ENCODE results near the gene TESK2.

TESK2 gene

GRCh38 chr1:45488666-45489377 lies 2.1 kb downstream of the TESK2 start:
- no peak for TF ChIP-seq EZH2phosphoT487 (IDR thresholded peaks at IDR 0.05; ENCODE audit: borderline replicate concordance)
- TF ChIP-seq CTCF (conservative IDR thresholded peaks at IDR 0.05; ENCODE audit: low read length), result no peak
- Histone ChIP-seq H2AFZ (ENCODE audit: low read length) (no peak overlapping the region), H3K79me2 (ENCODE audit: insufficient read depth, low read length) (peaks cover 16% of the 10 kb centered on the region), H3F3A (ENCODE audit: low read depth) (no peaks in the 10 kb centered on the region), H3K9me3 (ENCODE audit: insufficient read depth, low read depth, low read length) (no peaks in the 10 kb centered on the region), H3K4me2 (ENCODE audit: low read depth, low read length, poor library complexity, severe bottlenecking) (peak overlapping the region; percentile 94), H3K9ac (ENCODE audit: low read depth, low read length, poor library complexity, severe bottlenecking) (peak overlapping the region; percentile 83), H3K4me1 (ENCODE audit: insufficient read depth, low read length, poor library complexity, severe bottlenecking) (peaks cover 24% of the 10 kb centered on the region), H3K36me3 (ENCODE audit: insufficient read depth, low read length) (no peaks in the 10 kb centered on the region), H3K27me3 (ENCODE audit: insufficient read depth, low read length, poor library complexity, severe bottlenecking) (no peaks in the 10 kb centered on the region), H3K9me2 (replicated peaks; ENCODE audit: low read depth, low read length) (no peaks in the 10 kb centered on the region), H4K20me1 (ENCODE audit: insufficient read depth, low read length, poor library complexity, severe bottlenecking) (no peaks in the 10 kb centered on the region), H3K4me3 (ENCODE audit: low read length, poor library complexity, severe bottlenecking) (peak overlapping the region; percentile 10)

- TF ChIP-seq EZH2phosphoT487 (IDR thresholded peaks at IDR 0.05; ENCODE audit: borderline replicate concordance), result no peak
- TF ChIP-seq CTCF (conservative IDR thresholded peaks at IDR 0.05; ENCODE audit: low read length), result no peak
- Histone ChIP-seq H3K9ac (ENCODE audit: low read depth, low read length, poor library complexity, severe bottlenecking) (no peak overlapping the region), H3K4me3 (ENCODE audit: low read length, poor library complexity, severe bottlenecking) (no peak overlapping the region), H3K36me3 (ENCODE audit: insufficient read depth, low read length) (no peaks in the 10 kb centered on the region), H3K9me3 (ENCODE audit: insufficient read depth, low read depth, low read length) (no peaks in the 10 kb centered on the region), H3K79me2 (ENCODE audit: insufficient read depth, low read length) (peaks cover 16% of the 10 kb centered on the region), H3K4me2 (ENCODE audit: low read depth, low read length, poor library complexity, severe bottlenecking) (no peak overlapping the region), H3K9me2 (replicated peaks; ENCODE audit: low read depth, low read length) (no peaks in the 10 kb centered on the region), H3F3A (ENCODE audit: low read depth) (no peaks in the 10 kb centered on the region), H2AFZ (ENCODE audit: low read length) (no peak overlapping the region), H3K27me3 (ENCODE audit: insufficient read depth, low read length, poor library complexity, severe bottlenecking) (no peaks in the 10 kb centered on the region), H3K4me1 (ENCODE audit: insufficient read depth, low read length, poor library complexity, severe bottlenecking) (peaks cover 24% of the 10 kb centered on the region), H4K20me1 (ENCODE audit: insufficient read depth, low read length, poor library complexity, severe bottlenecking) (no peaks in the 10 kb centered on the region)
Observed at GRCh38 chr1:45485949-45486348, 5.0 kb downstream of the TESK2 start.

GRCh38 chr1:45479039-45479748 lies 11.8 kb downstream of the TESK2 start:
- no peaks in the 10 kb centered on the region for H4K20me1 ChIP-seq (ENCODE audit: insufficient read depth, low read length, poor library complexity, severe bottlenecking)
- H3K36me3 ChIP-seq (ENCODE audit: insufficient read depth, low read length), result no peaks in the 10 kb centered on the region
- H3K79me2 ChIP-seq (ENCODE audit: insufficient read depth, low read length), result no peaks in the 10 kb centered on the region
- no peaks in the 10 kb centered on the region for H3F3A ChIP-seq (ENCODE audit: low read depth)
- H3K27me3 ChIP-seq (ENCODE audit: insufficient read depth, low read length, poor library complexity, severe bottlenecking), result no peaks in the 10 kb centered on the region
- H3K4me3 ChIP-seq (ENCODE audit: low read length, poor library complexity, severe bottlenecking), result no peak overlapping the region
- H3K9ac ChIP-seq (ENCODE audit: low read depth, low read length, poor library complexity, severe bottlenecking), result no peak overlapping the region
- TF ChIP-seq CTCF (conservative IDR thresholded peaks at IDR 0.05; ENCODE audit: low read length) (no peak), EZH2phosphoT487 (IDR thresholded peaks at IDR 0.05; ENCODE audit: borderline replicate concordance) (no peak)
- no peaks in the 10 kb centered on the region for H3K9me2 ChIP-seq (replicated peaks; ENCODE audit: low read depth, low read length)
- no peak overlapping the region for H3K4me2 ChIP-seq (ENCODE audit: low read depth, low read length, poor library complexity, severe bottlenecking)
- no peak overlapping the region for H2AFZ ChIP-seq (ENCODE audit: low read length)
- no peaks in the 10 kb centered on the region for H3K9me3 ChIP-seq (ENCODE audit: insufficient read depth, low read depth, low read length)
- no peaks in the 10 kb centered on the region for H3K4me1 ChIP-seq (ENCODE audit: insufficient read depth, low read length, poor library complexity, severe bottlenecking)
